Keratinocyte (primary cell): ENCODE results near the gene HOXC9.

ENCODE experiments used
- EZH2 ChIP-seq: IDR thresholded peaks from one replicate; pipeline ENCODE4 v1.6.1; 2012; ENCODE audit warnings: inconsistent platforms, mild to moderate bottlenecking, low read length, moderate library complexity
- TF ChIP-seq, protein P1 (sequence below), 3 experiments: IDR thresholded peaks in 1 of 3; conservative IDR thresholded peaks in 1 of 3; optimal IDR thresholded peaks in 1 of 3; 2 replicates in 2 of 3; 3 replicates in 1 of 3; pipeline versions ENCODE3 to v1.5.1; 2011; ENCODE audit warnings: low read length in 3 of 3, mild to moderate bottlenecking in 3 of 3, moderate library complexity in 2 of 3, control low read depth in 1 of 3, inconsistent platforms in 1 of 3; ENCODE audit not compliant: insufficient read depth in 2 of 3; ENCODE audit errors: extremely low read depth in 1 of 3

DNA sequence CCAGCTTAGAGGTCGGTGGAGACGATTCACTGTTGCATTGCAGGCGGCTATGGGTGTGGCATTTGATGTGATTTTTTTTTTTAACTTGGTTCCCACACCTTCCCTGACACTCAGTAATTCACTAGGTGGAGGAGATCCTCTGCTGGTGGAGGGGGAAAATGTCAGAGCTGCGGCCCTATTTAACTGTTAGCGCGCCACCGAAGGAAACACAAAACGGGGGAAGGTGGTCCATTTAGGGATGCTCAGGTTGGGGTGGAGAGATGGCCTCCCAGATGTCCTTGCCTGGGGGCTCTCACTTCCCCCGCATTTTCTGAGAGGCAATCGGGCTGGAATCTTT, 49.6 kb upstream of the HOXC9 start:
- TF ChIP-seq EZH2 = no peak
- TF ChIP-seq, protein P1, sequence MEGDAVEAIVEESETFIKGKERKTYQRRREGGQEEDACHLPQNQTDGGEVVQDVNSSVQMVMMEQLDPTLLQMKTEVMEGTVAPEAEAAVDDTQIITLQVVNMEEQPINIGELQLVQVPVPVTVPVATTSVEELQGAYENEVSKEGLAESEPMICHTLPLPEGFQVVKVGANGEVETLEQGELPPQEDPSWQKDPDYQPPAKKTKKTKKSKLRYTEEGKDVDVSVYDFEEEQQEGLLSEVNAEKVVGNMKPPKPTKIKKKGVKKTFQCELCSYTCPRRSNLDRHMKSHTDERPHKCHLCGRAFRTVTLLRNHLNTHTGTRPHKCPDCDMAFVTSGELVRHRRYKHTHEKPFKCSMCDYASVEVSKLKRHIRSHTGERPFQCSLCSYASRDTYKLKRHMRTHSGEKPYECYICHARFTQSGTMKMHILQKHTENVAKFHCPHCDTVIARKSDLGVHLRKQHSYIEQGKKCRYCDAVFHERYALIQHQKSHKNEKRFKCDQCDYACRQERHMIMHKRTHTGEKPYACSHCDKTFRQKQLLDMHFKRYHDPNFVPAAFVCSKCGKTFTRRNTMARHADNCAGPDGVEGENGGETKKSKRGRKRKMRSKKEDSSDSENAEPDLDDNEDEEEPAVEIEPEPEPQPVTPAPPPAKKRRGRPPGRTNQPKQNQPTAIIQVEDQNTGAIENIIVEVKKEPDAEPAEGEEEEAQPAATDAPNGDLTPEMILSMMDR (optimal IDR thresholded peaks at IDR 0.05 in 1 of 3, IDR thresholded peaks at IDR 0.05 in 1 of 3, conservative IDR thresholded peaks at IDR 0.05 in 1 of 3; ENCODE audit: extremely low read depth in 1 of 3, insufficient read depth in 2 of 3, low read length in 3 of 3) = peak; percentile 50 to 69 (median 66)
